ENCODE results near the gene ARL15.
"Not testable (repeated sequence)": the region's sequence is repeated elsewhere in the genome, so short reads cannot be mapped to it uniquely, and the experiment has no call there.

GRCh38 chr5:53982319-53982718, 328.1 kb downstream of the ARL15 start:
- not testable (repeated sequence) for TF ChIP-seq CTCF (conservative IDR thresholded peaks at IDR 0.05 in 1 of 2, IDR thresholded peaks at IDR 0.05 in 1 of 2; ENCODE audit: extremely low read depth in 1 of 2, insufficient read depth in 1 of 2, low read depth in 1 of 2, low read length in 2 of 2); EZH2 (IDR thresholded peaks at IDR 0.05; ENCODE audit: borderline replicate concordance, low read length)
